HCT116 (cell line): ENCODE measurements around the gene FIBCD1.

ENCODE experiments used
- CBX3 ChIP-seq: IDR thresholded peaks from 2 replicates; pipeline ENCODE4 v1.6.1; 2012; ENCODE audit warnings: low read depth
- EGR1 ChIP-seq: IDR thresholded peaks from 2 replicates; pipeline ENCODE4 v1.6.1; 2012; ENCODE audit warnings: low read depth
- EZH2phosphoT487 ChIP-seq: fragments of 200-600 bp; IDR thresholded peaks from 2 replicates; pipeline ENCODE4 v1.6.1; 2018; ENCODE audit warnings: antibody characterized with exemption, borderline replicate concordance
- POLR2A ChIP-seq: IDR thresholded peaks from 2 replicates; pipeline ENCODE4 v1.7.0; 2011; ENCODE audit warnings: borderline replicate concordance; ENCODE audit not compliant: insufficient read depth, insufficient read length; ENCODE audit errors: extremely low read depth
- SRF ChIP-seq: IDR thresholded peaks from 2 replicates; pipeline ENCODE4 v1.6.1; 2012; ENCODE audit warnings: low read depth
- ZFX ChIP-seq: fragments of 450-650 bp; IDR thresholded peaks from 2 replicates; pipeline ENCODE4 v1.6.1; 2017
- ZNF274 ChIP-seq: fragments of 200-500 bp; sonication (Bioruptor generic); IDR thresholded peaks from 2 replicates; pipeline ENCODE4 v1.6.1; 2014; ENCODE audit warnings: mild to moderate bottlenecking, low read depth, low read length, inconsistent platforms
- TF ChIP-seq, protein P1 (sequence below), 3 experiments: fragments of 200-600 bp in 1 of 3; sonication (generic) in 1 of 3; IDR thresholded peaks in 2 of 3; conservative IDR thresholded peaks in 1 of 3; 2 replicates each; pipeline ENCODE4 v1.5.1; 2012 to 2017; ENCODE audit warnings: low read depth in 2 of 3, low read length in 2 of 3, antibody characterized with exemption in 1 of 3, borderline replicate concordance in 1 of 3, control low read depth in 1 of 3, mild to moderate bottlenecking in 1 of 3, mixed read lengths in 1 of 3, mixed run types in 1 of 3, moderate library complexity in 1 of 3; ENCODE audit not compliant: insufficient read depth in 1 of 3
- TF ChIP-seq, protein P2 (sequence below): IDR thresholded peaks from 2 replicates; pipeline ENCODE4 v1.6.1; 2012
- TF ChIP-seq, protein P3 (sequence below): IDR thresholded peaks from 2 replicates; pipeline ENCODE4 v1.6.1; 2012; ENCODE audit warnings: low read depth

DNA sequence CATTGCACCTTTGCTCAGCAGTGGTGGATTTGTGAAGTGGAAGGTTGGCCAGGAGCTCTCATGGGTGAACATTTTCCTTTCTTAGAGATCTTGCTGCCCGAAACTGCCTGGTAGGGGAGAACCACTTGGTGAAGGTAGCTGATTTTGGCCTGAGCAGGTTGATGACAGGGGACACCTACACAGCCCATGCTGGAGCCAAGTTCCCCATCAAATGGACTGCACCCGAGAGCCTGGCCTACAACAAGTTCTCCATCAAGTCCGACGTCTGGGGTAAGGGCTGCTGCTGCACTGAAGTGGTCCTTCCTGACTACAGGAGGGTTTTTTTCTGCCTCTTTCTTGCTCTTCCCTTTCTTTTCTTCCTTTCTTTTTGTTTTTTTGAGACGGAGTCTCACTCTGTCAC is 64.3 kb downstream of the FIBCD1 start:
- TF ChIP-seq, protein P1, sequence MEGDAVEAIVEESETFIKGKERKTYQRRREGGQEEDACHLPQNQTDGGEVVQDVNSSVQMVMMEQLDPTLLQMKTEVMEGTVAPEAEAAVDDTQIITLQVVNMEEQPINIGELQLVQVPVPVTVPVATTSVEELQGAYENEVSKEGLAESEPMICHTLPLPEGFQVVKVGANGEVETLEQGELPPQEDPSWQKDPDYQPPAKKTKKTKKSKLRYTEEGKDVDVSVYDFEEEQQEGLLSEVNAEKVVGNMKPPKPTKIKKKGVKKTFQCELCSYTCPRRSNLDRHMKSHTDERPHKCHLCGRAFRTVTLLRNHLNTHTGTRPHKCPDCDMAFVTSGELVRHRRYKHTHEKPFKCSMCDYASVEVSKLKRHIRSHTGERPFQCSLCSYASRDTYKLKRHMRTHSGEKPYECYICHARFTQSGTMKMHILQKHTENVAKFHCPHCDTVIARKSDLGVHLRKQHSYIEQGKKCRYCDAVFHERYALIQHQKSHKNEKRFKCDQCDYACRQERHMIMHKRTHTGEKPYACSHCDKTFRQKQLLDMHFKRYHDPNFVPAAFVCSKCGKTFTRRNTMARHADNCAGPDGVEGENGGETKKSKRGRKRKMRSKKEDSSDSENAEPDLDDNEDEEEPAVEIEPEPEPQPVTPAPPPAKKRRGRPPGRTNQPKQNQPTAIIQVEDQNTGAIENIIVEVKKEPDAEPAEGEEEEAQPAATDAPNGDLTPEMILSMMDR (IDR thresholded peaks at IDR 0.05 in 2 of 3, conservative IDR thresholded peaks at IDR 0.05 in 1 of 3; ENCODE audit: borderline replicate concordance in 1 of 3, insufficient read depth in 1 of 3, low read depth in 2 of 3, low read length in 2 of 3) = no peak
- TF ChIP-seq CBX3 (no peak), SRF (no peak), POLR2A (no peak), ZFX (no peak), EZH2phosphoT487 (no peak), ZNF274 (no peak), EGR1 (no peak)
- TF ChIP-seq, protein P2, sequence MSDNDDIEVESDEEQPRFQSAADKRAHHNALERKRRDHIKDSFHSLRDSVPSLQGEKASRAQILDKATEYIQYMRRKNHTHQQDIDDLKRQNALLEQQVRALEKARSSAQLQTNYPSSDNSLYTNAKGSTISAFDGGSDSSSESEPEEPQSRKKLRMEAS = no peak
- TF ChIP-seq, protein P3, sequence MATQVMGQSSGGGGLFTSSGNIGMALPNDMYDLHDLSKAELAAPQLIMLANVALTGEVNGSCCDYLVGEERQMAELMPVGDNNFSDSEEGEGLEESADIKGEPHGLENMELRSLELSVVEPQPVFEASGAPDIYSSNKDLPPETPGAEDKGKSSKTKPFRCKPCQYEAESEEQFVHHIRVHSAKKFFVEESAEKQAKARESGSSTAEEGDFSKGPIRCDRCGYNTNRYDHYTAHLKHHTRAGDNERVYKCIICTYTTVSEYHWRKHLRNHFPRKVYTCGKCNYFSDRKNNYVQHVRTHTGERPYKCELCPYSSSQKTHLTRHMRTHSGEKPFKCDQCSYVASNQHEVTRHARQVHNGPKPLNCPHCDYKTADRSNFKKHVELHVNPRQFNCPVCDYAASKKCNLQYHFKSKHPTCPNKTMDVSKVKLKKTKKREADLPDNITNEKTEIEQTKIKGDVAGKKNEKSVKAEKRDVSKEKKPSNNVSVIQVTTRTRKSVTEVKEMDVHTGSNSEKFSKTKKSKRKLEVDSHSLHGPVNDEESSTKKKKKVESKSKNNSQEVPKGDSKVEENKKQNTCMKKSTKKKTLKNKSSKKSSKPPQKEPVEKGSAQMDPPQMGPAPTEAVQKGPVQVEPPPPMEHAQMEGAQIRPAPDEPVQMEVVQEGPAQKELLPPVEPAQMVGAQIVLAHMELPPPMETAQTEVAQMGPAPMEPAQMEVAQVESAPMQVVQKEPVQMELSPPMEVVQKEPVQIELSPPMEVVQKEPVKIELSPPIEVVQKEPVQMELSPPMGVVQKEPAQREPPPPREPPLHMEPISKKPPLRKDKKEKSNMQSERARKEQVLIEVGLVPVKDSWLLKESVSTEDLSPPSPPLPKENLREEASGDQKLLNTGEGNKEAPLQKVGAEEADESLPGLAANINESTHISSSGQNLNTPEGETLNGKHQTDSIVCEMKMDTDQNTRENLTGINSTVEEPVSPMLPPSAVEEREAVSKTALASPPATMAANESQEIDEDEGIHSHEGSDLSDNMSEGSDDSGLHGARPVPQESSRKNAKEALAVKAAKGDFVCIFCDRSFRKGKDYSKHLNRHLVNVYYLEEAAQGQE = no peak
